HG02885 (cell line): ENCODE results near the gene GSS.

Source experiments
- ATAC-seq: cut with Tn5 transposase; IDR thresholded peaks from one replicate; pipeline ENCODE4 v1.9.1; 2021; ENCODE audit warnings: mild to moderate bottlenecking; ENCODE audit not compliant: unreplicated experiment, poor library complexity

The GSS gene

GRCh38 chr20:34955231-34956040 is at the start of gene GSS, which contains the start of gene MYH7B:
Gene GSS (minus strand): TSS chr20:34955806. CDS start chr20:34951852, 3,954 bp downstream.
Gene MYH7B (plus strand): TSS chr20:34955868. CDS start chr20:34978006, 22,138 bp downstream.
- peak; percentile 90 for ATAC-seq

GRCh38 chr20:35004749-35005462 is 49.3 kb upstream of the GSS start:
- ATAC-seq, result no peak

GRCh38 chr20:35004051-35004725 is 48.6 kb upstream of the GSS start:
- no peak for ATAC-seq

DNA sequence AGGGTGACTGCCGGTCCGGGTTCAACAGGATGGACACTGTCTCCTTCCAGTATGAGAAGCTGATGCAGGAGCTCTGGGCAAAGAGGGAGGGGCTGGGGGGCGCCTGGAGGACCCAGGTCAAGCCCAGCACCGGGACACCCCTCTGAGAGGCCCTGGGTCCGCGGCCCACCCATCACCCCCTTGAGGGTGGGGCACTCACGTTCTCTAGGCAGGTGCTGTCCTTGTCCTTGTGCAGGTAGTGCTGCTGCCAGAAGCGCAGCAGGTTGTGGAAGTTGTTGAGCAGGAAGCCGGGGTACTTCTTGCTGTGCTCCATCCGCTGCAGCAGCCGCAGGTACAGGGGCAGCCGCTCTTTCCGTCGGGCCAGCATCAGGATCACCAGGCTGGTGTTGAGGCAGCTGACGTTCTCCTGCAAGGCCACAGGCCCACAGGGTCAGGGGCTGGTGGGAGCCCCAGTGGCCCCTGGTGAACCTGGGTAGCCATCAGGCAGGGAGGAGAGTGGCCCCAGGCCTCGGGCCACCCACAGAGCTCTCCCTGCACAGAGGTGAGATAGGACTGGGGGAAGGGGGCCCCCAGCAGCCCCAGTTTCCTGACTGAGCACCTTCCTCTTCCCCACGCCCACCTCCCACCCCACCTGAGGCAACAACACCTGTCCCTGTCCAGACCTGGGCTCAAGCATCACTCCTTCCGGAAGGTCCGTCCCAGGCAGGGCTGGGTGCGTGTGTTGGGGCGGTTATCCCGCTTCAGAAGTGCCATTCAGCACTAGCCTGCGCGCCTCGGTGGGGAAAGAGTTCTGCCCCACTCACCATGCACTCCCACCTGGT is 47.8 kb upstream of the GSS start:
- no peak for ATAC-seq

- ATAC-seq, result no peak
These were observed 47.0 kb upstream of the GSS start for GRCh38 chr20:35002426-35003210.

DNA sequence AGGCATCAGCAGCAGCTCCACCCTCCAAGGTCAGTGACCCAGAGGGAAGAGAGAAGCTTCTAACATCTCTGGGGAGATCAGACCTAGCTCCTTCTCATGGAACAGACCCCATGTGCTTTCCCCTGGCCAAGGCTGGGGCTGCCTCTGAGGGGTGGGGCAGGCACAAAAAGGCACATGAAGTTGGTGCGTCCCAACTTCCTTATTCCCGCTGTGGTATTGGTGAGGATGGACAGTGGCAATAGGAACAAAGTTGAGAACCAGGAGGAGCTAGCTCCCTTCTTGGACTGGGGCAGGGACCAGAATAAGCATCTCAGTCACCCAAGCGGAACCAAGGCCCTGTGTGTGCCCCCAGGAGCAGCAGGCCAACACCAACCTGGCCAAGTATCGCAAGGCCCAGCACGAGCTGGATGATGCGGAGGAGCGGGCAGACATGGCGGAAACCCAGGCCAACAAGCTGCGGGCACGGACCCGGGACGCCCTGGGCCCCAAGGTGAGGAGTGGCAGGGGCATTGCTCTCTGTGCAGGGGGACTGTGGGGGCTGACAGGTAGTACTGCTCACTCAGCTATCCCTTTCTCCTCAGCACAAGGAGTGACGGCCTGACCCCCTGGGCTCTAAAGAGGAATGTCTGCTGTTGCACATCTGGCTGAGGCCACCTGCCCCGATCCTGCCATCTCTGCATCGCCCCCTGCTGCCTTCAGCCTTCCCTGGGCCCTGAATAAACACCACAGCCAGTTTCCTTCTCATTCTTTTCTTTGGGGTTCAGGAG is 46.2 kb upstream of the GSS start:
- ATAC-seq, result no peak

- ATAC-seq, result no peak
These were observed 45.5 kb upstream of the GSS start for GRCh38 chr20:35000922-35001595.

- ATAC-seq, result no peak
These were observed 44.8 kb upstream of the GSS start for GRCh38 chr20:35000311-35000921.

DNA sequence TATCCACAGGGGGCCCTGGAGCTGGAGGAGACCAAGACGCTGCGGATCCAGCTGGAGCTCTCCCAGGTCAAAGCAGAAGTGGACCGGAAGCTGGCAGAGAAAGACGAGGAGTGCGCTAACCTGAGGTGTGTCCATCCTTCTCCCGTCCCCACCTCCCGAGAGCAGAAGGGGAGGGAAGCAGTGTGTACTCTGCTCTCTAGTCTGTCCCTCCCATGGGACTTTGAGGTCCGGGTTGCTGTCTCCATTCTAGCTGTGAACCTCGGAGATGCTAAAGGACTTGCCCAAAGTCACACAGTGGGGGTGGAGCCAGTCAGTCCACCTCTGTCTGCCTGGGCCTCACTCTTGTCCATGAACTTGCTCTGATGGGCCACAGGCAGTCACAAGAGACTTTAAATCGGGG is 44.2 kb upstream of the GSS start:
- no peak for ATAC-seq

DNA sequence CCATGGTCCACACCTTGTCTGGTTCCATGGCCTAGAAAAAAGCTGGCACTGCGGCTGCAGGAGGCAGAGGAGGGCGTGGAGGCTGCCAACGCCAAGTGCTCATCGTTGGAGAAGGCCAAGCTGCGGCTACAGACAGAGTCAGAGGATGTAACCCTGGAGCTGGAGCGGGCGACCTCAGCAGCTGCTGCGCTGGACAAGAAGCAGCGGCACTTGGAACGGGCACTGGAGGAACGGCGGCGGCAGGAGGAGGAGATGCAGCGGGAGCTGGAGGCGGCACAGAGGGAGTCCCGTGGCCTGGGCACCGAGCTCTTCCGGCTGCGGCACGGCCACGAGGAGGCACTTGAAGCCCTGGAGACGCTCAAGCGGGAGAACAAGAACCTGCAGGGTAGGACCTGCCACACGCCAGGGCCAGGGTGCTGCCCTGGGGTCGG is 43.4 kb upstream of the GSS start:
- ATAC-seq, result no peak

GRCh38 chr20:34998331-34998950 is 42.8 kb upstream of the GSS start:
- no peak for ATAC-seq

- ATAC-seq, result no peak
These were observed 42.2 kb upstream of the GSS start for GRCh38 chr20:34997774-34998173.

DNA sequence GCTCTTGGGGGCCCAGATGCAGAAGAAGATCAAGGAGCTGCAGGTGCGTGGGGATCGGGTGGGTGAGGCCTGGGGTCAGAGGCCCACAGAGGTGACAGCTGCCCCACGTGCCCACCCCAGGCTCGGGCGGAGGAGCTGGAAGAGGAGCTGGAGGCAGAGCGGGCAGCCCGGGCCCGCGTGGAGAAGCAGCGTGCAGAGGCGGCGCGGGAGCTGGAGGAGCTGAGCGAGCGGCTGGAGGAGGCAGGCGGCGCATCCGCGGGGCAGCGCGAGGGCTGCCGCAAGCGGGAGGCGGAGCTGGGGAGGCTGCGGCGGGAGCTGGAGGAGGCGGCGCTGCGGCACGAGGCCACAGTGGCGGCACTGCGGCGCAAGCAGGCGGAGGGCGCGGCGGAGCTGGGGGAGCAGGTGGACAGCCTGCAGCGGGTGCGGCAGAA is 41.5 kb upstream of the GSS start:
- ATAC-seq, result no peak

- ATAC-seq, result no peak
These were observed 40.8 kb upstream of the GSS start for GRCh38 chr20:34996243-34997028.

DNA sequence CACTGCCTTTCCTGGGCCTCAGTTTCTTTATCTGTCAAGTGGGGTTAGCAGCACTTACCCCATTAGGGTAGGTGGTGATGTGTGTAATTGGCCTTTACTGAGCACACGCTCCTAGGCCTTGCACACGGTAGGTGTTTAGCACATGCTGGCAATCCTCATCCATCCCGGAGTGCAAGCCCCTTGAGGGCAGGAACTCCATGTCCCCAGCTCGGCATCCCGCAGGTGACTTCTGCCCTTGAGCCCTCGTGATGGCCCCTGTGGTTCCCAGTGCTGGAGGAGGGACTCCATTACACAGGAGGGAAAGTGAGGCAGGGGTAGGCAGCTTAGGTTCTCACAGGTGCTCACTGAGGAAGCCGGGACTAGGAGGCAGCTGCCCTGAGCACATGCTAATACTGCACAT is 40.1 kb upstream of the GSS start:
- no peak for ATAC-seq

GRCh38 chr20:34995192-34995591 is 39.6 kb upstream of the GSS start:
- no peak for ATAC-seq
